H1 (cell line): ENCODE results near the gene KEL. TPM values are rescaled to one million over a fixed set of nuclear protein-coding genes. Genes with fewer than 3 reads are reported as not detected.

ENCODE experiments used
- BACH1 ChIP-seq: IDR thresholded peaks from 2 replicates; pipeline ENCODE4 v1.6.1; 2012; ENCODE audit warnings: low read length, improper control_type of control experiment
- EGR1 ChIP-seq: IDR thresholded peaks from 2 replicates; pipeline ENCODE4 v1.6.1; 2011; ENCODE audit warnings: low read depth, low read length, borderline replicate concordance
- FOSL1 ChIP-seq: IDR thresholded peaks from 2 replicates; pipeline ENCODE4 v1.6.1; 2011; ENCODE audit warnings: mild to moderate bottlenecking, low read depth, low read length, moderate library complexity; ENCODE audit not compliant: insufficient read depth
- JUND ChIP-seq: IDR thresholded peaks from 2 replicates; pipeline ENCODE4 v1.6.1; 2011; ENCODE audit warnings: mild to moderate bottlenecking, improper control_type of control experiment, low read length
- POLR2AphosphoS5 ChIP-seq: IDR thresholded peaks from 2 replicates; pipeline ENCODE4 v1.6.1; 2011; ENCODE audit warnings: low read depth, low read length
- SP4 ChIP-seq: IDR thresholded peaks from 2 replicates; pipeline ENCODE4 v1.6.1; 2012; ENCODE audit warnings: low read length, inconsistent platforms
- polyA plus RNA-seq, 7 experiments: library from polyadenylated mRNA; depleted of rRNA in 3 of 7; stranded (reverse) in 5 of 7; unstranded in 2 of 7; fragments of >200 nt in 5 of 7; fragments of 200-250 nt in 2 of 7; gene quantifications; 1 replicate in 5 of 7; 2 replicates in 1 of 7; 4 replicates in 1 of 7; pipeline versions ENCODE4 v1.2.1 to v1.2.3, GENCODE V29; 2011 to 2013; ENCODE audit warnings: missing spikeins in 2 of 7, mixed read lengths in 2 of 7
- total RNA-seq: library from RNA; stranded (reverse); fragmentation: NEBNext Ultra II Directional; extraction: Animal tissue kit (Norgen Biotek cat#: 25700); gene quantifications from 2 replicates; pipeline ENCODE4 v1.2.1, GENCODE V29; 2021
- TF ChIP-seq, protein P1 (sequence below): IDR thresholded peaks from 2 replicates; pipeline ENCODE4 v1.6.1; 2011; ENCODE audit warnings: low read length, improper control_type of control experiment

Gene KEL
- total and polyA plus RNA-seq, 2 of the 8 experiments (the other 6 are each of a cell fraction or from before 2014, with no cell fraction given): 1.8 to 1.9 TPM

DNA sequence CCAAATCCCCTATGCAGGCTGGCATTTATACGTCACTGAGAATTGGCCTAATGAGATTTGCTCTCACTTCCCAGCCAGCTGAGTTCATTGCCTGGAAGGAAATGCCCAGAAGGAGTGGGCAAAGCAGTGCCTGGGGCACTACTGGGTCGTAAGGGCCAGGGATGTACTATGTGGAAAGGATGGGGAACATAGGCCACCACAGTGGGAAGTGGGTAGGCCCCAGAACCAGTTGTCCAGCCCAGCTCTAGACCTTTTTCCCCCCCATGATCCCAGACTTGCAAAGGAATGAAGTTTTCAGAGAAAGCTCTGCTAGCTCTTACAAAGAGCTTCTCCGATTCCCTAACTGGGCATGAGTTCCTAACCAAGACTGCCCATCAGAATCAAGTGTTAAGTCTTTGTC is 42.5 kb downstream of the KEL start (continued):
- TF ChIP-seq POLR2AphosphoS5 (no peak), SP4 (no peak), BACH1 (no peak), JUND (no peak), EGR1 (no peak), FOSL1 (no peak)
- TF ChIP-seq, protein P1, sequence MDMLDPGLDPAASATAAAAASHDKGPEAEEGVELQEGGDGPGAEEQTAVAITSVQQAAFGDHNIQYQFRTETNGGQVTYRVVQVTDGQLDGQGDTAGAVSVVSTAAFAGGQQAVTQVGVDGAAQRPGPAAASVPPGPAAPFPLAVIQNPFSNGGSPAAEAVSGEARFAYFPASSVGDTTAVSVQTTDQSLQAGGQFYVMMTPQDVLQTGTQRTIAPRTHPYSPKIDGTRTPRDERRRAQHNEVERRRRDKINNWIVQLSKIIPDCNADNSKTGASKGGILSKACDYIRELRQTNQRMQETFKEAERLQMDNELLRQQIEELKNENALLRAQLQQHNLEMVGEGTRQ: no peak
